ENCODE measurements around the gene PCBP3. TPM values are rescaled to one million over a fixed set of nuclear protein-coding genes. Genes with fewer than 3 reads are reported as not detected.

PCBP3 gene
- total and polyA plus RNA-seq, 2 of the 8 experiments (the other 6 are each of a cell fraction or from before 2014, with no cell fraction given): 3.5 to 6.3 TPM

GRCh38 chr21:45906859-45907258 lies 263.3 kb downstream of the PCBP3 start:
- H3K9ac ChIP-seq (replicated peaks in 1 of 4; ENCODE audit: extremely low read depth in 1 of 4, low read depth in 3 of 4, low read length in 3 of 4): no peak overlapping the region
- H3K4me2 ChIP-seq (ENCODE audit: insufficient read depth in 1 of 2, low read depth in 2 of 2, low read length in 2 of 2): no peak overlapping the region
- no peak overlapping the region for H3K4ac ChIP-seq (replicated peaks; ENCODE audit: insufficient read length, low read depth, low read length)
- 94% methylated on average over 13 of the region's 13 CpGs; no CpG with 5 or more reads in 1 of the 2 experiments for WGBS, 2 experiments (ENCODE audit: extremely low coverage in 1 of 2, insufficient coverage in 1 of 2, insufficient read length in 1 of 2, insufficient replicate concordance in 2 of 2, low coverage in 1 of 2, low lambda C conversion rate in 2 of 2, missing lambda C conversion rate in 1 of 2)
- H3K27me3 ChIP-seq (replicated peaks in 1 of 4; ENCODE audit: control insufficient read depth in 3 of 4, extremely low read depth in 1 of 4, insufficient read depth in 3 of 4, low read length in 3 of 4): peaks cover 0 to under 1% (median 0%) of the 10 kb centered on the region in 4 experiments; a peak in 1 of 7 replicates
- no peaks in the 10 kb centered on the region for H3K9me3 ChIP-seq (ENCODE audit: insufficient read depth in 2 of 2, low read depth in 1 of 2, low read length in 1 of 2)
- ChIA-PET CTCF (ENCODE audit: partially characterized antibody) (interaction anchor here (0.6 to 2.0 kb wide), 4 partner anchors 19 to 770 kb away, joined by 3 to 7 read pairs (median 4); no protein-coding TSS in a partner anchor), POLR2A (ENCODE audit: partially characterized antibody) (no interaction called here)
- H4K8ac ChIP-seq (ENCODE audit: extremely low read depth, insufficient read depth, low read length): no peak overlapping the region
- TF ChIP-seq PHF8 (conservative IDR thresholded peaks at IDR 0.05; ENCODE audit: low read depth, low read length) (no peak), CEBPB (IDR thresholded peaks at IDR 0.05; ENCODE audit: low read depth, low read length) (no peak), CREB1 (IDR thresholded peaks at IDR 0.05) (no peak), POU5F1 (IDR thresholded peaks at IDR 0.05; ENCODE audit: low read depth, low read length) (no peak), FOSL1 (IDR thresholded peaks at IDR 0.05; ENCODE audit: insufficient read depth, low read depth, low read length) (no peak), BACH1 (IDR thresholded peaks at IDR 0.05; ENCODE audit: low read length) (no peak), SAP30 (IDR thresholded peaks at IDR 0.05; ENCODE audit: insufficient read depth, insufficient replicate concordance, low read length) (no peak), GTF2F1 (IDR thresholded peaks at IDR 0.05; ENCODE audit: borderline replicate concordance, low read depth, low read length) (no peak), BCL11A (IDR thresholded peaks at IDR 0.05; ENCODE audit: low read depth in 2 of 2, low read length in 2 of 2) (no peak)
- FAIRE-seq (no peak), DNase-seq (ENCODE audit: low read depth in 1 of 2, low spot score in 2 of 2) (no peak)
- no peaks in the 10 kb centered on the region for H3K36me3 ChIP-seq (ENCODE audit: control insufficient read depth in 2 of 4, insufficient read depth in 4 of 4, low read length in 3 of 4)
- H3K23ac ChIP-seq (ENCODE audit: insufficient read length): no peak overlapping the region
- H3K27ac ChIP-seq (ENCODE audit: low read depth, low read length): no peak overlapping the region
- H2AFZ ChIP-seq (ENCODE audit: low read length): no peak overlapping the region
- no peak overlapping the region for H2BK120ac ChIP-seq (replicated peaks; ENCODE audit: low read depth, low read length)
- H3K14ac ChIP-seq (ENCODE audit: insufficient read length): no peak overlapping the region
- H4K20me1 ChIP-seq (replicated peaks in 1 of 2; ENCODE audit: control insufficient read depth in 1 of 2, insufficient read depth in 2 of 2, low read length in 2 of 2): peaks cover 0 to 4% of the 10 kb centered on the region in 2 experiments
- no peak overlapping the region for H2BK5ac ChIP-seq (ENCODE audit: low read depth, low read length)
- H3K18ac ChIP-seq (ENCODE audit: extremely low read depth, low read length): no peak overlapping the region
- H2BK20ac ChIP-seq (ENCODE audit: low read length): no peak overlapping the region
- H3K79me1 ChIP-seq (ENCODE audit: low read depth, low read length): no peaks in the 10 kb centered on the region
- H2BK15ac ChIP-seq (ENCODE audit: low read length): no peak overlapping the region
- no peak overlapping the region for H4K5ac ChIP-seq (ENCODE audit: insufficient read length, low read depth, low read length)
- no peaks in the 10 kb centered on the region for H3K23me2 ChIP-seq (ENCODE audit: low read depth, low read length)
- H3K56ac ChIP-seq (replicated peaks; ENCODE audit: insufficient read length, low read depth, low read length): no peak overlapping the region
- H2BK12ac ChIP-seq (ENCODE audit: low read depth, low read length): no peak overlapping the region
- no peak overlapping the region for H3K4me3 ChIP-seq (ENCODE audit: extremely low read depth in 1 of 4, insufficient read depth in 2 of 4, low read depth in 3 of 4, low read length in 4 of 4)
- H3K4me1 ChIP-seq (replicated peaks in 1 of 4; ENCODE audit: control insufficient read depth in 3 of 4, insufficient read depth in 4 of 4, low read length in 3 of 4): no peaks in the 10 kb centered on the region
- H4K91ac ChIP-seq (replicated peaks; ENCODE audit: insufficient read length, low read length): no peak overlapping the region
- H3K79me2 ChIP-seq (ENCODE audit: control insufficient read depth in 1 of 2, insufficient read depth in 2 of 2, low read length in 2 of 2): no peaks in the 10 kb centered on the region
- H2AK5ac ChIP-seq (ENCODE audit: low read depth, low read length): no peak overlapping the region
